Measurements from ENCODE around the gene HOXB2.
"Not testable (repeated sequence)": the region's sequence is repeated elsewhere in the genome, so short reads cannot be mapped to it uniquely, and the experiment has no call there.

HOXB2 gene

DNA sequence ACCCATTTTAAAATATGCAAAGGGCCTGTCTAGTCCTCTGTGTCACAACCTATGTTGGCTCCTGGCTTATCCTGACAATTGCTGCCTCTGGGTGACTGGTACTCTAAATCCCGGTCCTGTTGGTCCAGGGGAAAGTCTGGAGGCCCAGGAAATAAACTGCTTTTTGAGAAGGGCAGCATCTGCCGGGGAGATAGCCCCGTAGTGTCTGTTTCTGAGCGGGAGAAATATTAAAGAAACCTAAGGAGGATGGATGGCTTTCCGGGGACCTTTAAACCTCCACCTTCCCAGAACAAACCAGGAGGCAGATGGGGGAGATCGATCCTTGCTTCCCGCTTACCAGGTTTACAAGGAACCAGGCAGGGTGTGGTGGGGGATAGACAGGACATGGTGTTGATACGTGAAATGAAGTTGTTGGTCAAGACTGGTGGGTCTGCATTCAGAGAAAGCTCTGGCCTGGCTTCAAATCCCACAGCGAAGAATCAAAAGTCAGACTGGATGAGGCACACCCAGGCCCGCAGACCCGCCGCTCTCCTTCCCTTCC is 3.8 kb downstream of the HOXB2 start:
- DNase-seq (ENCODE audit: low read depth), result no peak

DNA sequence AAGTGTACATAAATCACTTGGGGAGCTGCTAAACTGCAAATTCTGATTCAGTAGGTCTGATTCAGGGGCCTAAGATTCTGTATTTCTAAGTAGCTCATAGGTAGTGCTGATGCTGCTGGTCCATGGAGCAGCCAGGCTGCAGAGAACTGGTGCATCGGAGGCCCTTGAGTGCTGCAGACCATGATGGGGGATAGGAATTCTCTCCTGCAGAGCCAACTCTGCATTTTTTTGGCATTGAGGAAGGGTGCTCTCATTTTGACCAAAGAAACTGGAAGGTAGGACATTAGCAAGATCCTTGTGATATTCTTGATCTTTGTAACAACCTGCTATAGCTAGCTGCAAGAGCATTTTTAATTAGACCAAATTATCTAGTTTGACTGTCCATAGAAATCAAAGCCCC is 4.7 kb downstream of the HOXB2 start:
- DNase-seq (ENCODE audit: low read depth), result no peak

DNA sequence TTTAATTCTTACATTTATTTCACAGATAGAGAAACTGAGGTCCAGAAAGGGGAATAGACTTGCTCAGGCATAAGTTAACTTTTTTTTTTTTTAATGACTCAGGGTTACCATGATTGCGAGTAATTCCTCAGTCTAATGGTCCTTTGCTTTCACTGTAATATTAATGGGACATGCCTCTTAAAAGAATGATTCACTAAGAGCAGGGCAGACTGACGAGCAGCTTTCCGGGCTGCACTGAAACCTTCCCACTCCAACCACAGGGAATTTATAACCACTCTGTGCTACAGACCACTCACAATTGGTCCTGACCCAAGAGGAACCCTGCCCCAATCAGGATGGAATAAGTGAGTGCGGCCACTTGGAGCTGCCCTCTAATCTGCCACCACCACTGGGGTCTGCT is 5.7 kb downstream of the HOXB2 start:
- DNase-seq (ENCODE audit: low read depth), result no peak

DNA sequence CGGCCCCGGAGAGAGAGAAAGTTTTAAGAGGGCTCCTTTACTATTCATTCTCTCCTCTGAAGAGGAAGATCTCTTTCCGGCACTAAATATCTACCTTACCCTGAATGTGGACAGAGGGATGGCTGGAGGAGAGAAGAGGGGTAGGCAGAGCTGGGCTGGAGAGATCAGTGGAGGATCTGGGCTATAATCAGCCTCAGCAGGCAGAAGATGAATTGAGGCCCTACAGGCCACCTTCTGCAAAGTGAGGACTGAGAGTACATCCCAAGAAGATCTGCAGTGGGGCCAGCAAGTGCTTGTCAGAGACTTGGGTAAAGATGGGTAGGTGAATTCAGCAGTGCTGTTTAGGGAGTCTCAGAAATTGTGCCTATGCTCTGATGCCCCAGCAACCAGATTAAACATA is 7.6 kb downstream of the HOXB2 start:
- DNase-seq (ENCODE audit: low read depth), result no peak

DNA sequence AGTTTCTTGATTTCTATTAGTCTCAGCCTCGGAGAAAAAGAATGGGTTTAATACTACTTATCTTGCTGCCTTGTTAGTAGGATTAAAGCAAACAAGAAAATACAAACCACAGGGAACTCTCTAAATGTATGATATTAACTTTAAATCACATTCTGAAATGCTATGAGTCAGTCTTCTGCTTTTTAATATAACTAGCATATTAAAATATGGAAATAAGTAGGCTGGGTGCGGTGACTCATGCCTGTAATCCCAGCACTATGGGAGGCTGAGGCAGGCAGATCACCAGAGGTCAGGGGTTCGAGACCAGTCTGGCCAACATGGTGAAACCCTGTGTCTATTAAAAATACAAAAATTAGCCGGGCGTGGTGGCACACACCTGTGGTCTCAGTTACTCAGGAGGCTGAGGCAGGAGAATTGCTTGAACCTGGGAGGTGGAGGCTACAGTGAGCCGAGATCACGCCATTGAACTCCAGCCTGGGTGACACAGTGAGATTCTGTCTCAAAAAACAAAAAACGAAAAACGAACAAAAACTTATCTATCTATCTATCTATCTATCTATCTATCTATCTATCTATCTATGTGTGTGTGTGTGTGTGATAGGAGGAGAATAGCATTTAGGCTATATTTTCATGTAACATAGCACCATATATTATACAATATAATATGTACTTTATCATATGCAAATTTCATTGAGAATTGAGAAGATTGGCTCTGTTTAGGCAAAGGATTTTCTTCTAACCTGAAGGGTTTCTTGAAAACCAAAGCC is 8.9 kb downstream of the HOXB2 start:
- DNase-seq (ENCODE audit: low read depth), result not testable (repeated sequence)

DNA sequence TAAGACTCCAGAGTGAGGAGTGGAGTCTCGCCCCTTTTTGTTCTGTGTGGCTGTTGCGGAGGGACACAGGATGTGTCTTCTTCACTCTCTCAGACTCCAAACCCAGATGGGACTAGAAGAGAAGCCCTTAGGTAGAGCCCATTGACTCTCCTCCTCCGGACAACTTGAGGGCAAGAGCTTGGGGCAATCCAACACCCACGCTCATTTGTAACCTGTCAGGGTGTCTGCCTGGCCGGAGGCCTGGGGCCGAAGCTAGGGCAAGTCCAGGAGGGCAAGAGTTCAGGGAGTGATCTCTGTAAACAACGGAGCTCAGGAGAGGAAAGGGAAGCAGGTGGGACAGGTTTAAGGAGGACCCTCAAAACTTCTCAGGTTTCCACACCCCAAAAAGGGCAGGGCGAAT is 12.6 kb downstream of the HOXB2 start:
- DNase-seq (ENCODE audit: low read depth), result no peak

DNA sequence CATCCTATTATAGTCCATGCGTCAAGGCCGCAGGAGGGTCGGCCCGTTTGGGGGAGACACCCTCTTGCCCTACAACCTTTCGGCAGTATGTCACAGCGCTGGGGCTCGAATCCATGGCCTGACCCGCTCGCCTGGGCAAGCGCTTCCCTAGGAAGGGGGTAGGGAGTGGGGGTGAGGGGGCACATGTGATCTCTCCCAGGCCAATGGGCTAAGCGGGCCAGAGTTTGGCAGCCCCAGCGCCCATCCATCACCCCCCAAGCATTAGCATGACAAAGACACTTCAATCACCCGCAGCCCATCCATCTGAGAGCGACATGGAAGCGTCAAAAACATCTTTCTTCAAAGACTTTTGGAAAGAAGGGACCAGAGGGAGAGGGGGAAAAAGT is 14.0 kb downstream of the HOXB2 start, which contains the start of gene HOXB1:
HOXB1 (minus strand) TSS at position 125 of the 386 bp plus-strand sequence; CDS start at position 18, 107 bp downstream.
- DNase-seq (ENCODE audit: low read depth), result no peak

DNA sequence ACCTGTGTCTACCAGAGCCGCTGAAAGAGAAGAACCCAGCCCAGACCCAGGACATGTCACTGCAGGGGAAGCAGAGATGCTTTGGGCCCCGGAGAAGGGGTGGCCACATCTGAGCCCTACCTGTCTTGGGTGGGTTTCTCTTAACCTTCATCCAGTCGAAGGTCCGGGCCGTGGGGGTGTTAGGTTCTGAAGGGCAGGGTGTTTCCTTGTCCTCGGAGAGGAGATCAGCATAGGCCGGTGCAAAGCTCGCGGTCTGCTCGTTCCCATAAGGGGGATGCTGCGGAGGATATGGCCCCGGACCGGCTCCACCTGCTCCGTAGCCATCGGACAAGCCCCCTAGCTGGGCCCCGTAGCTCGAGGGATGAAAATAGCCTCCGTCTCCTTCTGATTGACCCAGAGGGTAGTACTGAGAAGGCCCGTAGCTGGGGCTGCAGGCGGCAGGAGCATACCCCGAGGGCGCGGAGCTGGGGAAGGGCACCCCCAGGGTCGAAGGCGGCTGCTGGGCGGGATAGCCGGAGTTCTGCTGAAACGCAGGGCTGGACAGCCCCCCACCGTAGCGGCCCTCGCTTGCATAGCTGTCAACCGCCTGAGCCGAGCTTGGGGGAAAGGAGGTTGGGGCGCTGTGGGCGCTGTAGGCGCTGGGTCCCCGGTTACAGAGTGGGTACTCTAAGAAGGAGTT is 14.6 kb downstream of the HOXB2 start:
- no peak for DNase-seq (ENCODE audit: low read depth)

DNA sequence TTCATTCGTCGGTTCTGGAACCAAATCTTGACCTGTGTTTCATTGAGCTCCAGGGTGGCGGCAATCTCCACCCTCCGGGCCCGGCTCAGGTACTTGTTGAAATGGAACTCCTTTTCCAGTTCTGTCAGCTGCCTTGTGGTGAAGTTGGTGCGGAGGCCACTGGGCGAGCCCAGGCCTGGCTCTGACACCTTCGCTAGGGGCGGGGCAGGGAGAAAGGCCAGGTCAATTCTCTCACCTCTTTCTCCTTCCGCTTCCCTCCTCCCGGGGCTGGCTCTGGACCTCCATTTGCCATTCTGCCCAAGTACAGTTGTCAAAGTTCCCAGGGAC is 15.3 kb downstream of the HOXB2 start:
- no peak for DNase-seq (ENCODE audit: low read depth)

DNA sequence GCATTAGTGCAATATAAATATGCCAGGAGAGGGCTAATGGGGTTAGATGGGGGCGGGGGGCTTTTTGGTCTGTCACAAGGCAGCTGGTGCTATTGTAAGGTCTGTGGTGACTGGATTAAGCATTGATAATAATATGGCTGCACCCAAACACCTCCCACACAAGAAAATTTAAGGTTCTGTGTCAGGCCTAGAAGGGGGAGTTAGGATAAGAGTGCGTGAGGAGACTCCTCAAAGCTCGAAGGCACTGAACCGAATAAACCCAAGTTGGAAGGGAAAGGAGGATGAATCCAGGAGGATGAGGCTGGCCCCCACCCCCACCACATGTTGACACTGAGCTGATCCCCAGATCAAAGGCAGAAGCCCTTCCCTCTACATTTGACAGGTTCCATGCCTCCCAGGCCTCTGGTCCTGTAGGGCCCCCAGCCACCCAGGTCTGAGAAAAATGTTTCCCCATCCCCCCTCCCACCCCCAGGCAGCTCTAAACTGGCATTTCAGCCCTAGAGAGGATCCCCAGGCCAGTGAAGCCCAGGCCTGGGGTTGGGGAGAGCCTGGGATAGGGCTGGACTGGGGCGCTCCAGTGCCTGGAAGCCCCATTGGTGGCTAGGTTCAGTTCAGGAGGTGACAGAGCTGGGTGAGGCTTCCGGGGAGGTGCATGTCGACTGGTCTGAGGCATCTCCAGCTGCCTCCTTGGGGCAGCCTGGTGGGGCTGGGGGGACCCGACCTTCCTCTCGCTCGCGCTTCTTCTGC is 15.8 kb downstream of the HOXB2 start:
- DNase-seq (ENCODE audit: low read depth), result no peak

DNA sequence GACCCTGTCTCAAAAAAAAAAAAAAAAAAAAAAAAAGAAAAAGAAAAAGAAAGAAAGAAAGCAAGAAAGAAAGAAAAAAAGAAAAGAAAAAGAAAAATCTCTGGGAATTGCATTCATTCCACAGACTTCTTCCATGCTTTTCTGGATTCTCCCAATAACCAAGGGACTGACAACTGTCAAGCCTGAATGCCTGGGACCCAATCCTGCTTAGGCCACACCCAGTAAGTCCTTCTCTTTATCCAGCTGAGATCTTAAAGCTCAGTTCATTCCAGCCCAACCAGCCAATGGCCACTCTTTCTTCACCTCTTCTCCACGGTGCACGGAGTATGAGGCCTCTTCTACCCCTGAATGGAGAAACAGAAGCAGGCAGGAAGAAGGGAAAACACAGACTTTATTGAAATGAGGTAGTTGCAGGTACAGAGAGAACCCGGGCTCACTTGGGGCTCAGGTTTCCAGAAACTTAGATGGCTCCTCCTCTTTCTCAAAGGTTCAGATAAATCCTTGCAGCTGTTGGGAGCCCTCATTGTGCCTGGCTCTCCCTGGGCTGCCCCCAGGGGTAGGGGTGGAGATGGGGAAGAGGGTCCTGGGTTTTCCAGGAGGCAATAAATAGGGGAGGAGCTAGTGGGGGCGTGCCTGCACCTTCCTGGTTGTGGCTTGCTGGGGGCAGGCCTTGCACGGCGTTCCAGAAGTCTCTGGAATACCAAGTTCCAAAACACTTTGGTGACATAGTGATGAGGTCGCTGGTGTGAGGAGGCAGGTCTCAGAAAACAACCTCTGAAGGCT is 16.6 kb downstream of the HOXB2 start:
- DNase-seq (ENCODE audit: low read depth), result no peak

DNA sequence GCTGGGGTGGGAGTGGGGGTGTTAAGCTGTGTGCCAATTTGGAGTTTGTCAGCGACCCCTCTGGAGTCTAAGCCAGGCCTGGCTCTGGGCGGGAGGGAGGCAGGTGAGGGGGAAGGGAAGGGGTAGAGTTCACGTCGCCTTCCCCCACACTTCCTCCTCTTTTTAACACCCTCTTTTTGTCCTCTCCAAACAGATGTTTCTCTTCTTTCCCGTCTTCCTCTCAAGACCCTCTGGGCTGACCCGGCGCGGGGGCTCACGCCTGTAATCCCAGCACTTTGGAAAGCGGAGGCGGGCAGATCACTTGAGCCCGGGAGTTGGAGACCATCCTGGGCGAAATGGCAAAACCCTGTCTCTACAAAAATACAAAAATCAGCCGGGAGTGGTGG is 17.4 kb downstream of the HOXB2 start:
- no peak for DNase-seq (ENCODE audit: low read depth)

DNA sequence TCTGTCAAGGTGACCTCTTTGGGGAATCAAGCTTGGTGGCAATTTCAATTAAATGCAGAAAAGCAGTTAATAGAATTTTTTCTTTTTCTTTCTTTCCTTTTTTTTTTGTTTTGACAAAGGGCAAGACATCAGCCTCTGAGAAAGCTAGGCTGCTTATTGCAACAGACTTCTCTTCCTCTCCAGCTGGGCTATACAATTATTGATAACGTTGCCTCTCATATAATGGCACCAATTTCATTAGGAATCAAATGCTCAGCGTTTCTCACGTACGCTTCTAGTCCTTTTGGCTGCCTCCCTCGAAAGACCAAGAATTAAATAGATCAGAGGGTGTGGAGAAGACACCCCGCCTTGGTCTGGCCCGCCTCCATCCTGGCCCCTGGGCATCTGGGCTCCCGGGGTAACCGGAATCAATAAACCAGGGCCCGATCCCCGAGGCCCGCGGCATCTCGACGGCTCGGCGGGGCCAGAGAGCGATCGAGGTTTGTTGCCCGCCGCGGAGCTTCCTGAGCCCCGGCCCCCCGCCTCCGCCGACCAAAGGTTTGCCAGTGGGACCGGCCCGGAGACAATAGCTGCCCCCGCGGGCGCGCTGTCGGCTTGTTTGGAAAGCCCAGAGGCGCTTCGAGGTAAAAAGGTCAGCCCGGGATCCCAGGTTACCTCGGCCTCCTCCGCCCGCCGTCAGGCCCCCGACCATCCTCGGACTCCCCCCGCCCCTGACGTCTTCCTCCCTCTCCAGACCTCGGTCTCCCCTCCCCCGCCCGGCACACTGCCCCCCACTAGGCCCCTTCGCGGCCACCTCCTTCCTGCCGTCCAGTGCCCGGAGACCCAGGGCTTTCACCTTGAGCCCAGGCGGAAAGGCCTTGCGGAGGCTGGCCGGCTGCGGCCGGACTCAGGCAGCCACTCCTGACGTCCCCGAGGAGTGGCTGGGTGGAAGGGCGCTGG is 18.0 kb downstream of the HOXB2 start:
- no peak for DNase-seq (ENCODE audit: low read depth)

DNA sequence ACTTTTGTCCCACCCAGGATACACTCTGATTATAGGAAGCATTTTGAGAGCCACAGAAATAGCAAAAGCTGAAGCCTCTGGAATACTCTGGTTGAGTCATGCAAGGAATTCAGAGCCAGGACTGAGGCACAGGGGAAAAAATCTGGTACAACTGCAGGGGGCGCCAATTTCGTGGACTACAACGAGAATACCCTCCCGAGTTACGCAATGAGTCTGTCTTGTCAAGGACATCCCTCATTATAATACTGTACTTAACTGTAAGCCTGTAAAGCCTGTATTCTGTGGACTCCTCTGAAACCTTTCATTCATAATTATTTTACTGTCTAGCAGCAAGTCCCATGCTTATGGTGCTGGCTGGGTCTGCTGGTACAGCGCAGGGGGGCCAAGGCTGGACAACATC is 21.9 kb downstream of the HOXB2 start:
- no peak for DNase-seq (ENCODE audit: low read depth)

DNA sequence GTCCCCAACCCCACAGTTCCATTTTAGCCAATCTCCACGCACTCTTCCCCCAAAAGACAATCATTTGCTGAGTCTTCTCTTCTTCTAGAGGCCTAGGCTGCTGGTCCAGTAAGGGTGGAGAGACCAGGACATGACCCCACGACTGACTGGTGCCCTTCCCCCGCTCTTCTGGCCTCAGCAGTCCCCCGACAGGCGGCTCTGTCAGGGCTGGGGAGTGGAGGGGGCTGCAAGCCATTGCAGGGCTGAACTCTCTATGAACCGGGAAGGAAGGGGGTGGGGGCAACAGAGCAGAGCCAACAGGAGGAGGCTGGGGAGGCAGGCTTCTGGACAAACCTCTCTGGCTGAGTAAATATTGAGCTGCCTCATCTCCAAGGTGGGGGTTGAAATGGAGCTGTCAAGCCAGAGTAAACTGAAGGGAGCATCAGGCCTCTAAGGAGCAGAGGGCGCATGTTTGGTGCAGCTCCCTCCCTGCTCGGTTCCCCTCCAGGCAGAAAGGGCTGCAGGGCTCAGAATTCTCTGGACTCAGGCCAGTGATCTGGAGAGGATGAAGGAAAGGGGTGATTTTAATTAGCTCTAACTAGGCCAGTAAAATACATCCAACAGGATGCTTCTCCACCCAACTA is 22.8 kb downstream of the HOXB2 start:
- no peak for DNase-seq (ENCODE audit: low read depth)

DNA sequence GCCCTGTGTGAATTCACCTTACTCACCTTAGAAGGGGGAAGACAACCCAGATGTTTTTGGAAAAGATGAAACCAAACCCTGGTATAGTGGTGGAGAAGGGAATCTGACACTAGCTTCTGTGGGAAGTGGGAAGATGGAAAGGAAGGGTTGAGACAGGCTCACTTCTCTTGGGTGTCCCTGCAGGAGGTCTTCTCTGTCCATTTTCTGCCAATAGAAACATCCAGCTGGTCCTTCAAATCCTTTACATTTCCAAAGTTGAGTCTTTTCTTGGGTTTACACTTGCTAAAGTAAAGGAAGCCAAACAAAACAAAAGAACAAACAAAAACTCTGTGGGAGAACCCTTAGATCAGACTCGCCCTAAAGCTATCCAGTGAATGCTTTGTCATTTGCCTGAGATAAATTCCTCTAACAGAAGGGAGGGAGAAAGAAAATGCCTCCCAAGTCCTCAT is 24.3 kb downstream of the HOXB2 start:
- DNase-seq (ENCODE audit: low read depth), result no peak

DNA sequence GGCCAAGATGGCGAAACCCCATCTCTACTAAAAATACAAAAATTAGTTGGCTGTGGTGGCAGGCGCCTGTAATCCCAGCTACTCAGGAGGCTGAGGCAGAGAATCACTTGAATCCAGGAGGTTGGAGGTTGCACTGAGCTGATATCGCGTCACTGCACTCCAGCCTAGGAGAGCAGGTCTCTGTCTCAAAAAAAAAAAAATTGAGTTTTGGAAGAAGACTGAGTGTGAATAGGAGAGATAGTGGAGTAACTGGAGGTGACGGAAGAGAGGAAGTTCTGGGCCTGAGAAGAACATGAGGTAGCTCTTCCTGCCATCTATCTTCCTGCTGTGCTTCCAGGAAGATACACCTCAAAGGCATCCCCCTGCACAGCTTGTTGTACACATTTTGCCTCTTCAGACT is 25.5 kb downstream of the HOXB2 start:
- DNase-seq (ENCODE audit: low read depth), result no peak

DNA sequence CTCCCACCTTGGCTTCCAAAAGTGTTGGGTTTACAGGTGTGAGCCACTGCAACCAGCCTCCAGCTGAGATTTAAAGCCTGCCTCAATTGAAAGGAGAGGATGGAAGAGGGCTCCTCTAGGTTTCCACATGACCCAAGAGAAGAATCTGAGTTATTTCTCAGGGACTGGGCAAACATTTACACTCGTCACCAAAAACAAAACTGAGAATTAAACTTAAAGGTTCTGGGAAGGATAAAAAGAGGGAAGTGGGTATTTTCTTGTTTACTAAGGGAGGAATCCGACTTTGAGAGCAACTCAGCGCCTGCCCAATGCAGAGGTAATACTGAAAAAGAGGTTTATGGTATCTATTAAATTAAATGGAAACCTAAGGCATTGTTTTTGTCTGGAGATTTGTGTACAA is 27.4 kb downstream of the HOXB2 start:
- no peak for DNase-seq (ENCODE audit: low read depth)

DNA sequence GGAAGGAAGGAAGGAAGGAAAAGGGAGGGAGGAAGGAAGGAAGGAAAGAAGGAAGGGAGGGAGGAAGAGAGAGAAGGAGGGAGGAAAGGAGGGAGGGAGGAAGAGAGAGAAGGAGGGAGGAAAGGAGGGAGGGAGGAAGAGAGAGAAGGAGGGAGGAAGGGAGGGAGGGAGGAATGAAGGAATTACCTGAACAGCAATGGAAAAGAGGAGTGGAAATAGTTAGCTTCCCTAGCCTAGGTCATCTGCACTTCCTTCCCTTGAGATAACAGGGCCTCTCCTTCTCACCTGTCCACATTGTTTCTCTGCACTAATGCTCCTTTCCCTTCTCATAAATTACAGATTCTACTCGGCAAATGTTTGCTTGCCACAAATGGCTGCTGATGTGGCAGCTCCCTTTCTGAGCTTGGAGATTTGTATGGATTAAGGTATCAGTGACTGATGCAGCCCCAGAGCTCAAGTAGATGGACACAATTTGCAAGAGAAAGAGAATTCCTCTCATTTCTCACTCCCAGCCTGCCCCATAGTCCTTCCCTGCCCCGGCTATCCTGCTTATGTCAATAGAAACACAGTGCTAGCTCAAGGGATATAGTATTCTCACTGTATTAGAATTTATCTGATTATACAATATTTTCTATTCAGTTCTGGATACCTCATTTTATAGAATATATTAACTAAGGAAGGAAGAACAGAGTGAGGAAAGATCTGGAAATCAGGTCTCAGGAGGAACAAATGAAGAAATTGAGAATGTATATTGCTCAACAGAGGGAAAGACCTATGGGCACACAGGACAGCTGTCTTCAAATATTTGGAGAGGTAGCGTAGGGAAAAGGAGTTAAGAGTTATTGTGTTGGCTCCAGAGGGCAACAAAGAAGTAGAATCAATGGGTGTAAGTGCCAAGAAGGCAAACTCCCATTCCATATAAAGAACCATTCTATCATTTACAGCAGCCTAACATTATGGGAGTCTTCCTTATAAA is 28.7 kb downstream of the HOXB2 start:
- no peak for DNase-seq (ENCODE audit: low read depth)

Data from stimulated activated CD4-positive, alpha-beta T cell treated with anti-CD3 and anti-CD28 coated beads, Interleukin-2, amount 100 ng/mL, for 4 hours (primary cell).